ENCODE data around the gene CCDC3.

The CCDC3 gene

DNA sequence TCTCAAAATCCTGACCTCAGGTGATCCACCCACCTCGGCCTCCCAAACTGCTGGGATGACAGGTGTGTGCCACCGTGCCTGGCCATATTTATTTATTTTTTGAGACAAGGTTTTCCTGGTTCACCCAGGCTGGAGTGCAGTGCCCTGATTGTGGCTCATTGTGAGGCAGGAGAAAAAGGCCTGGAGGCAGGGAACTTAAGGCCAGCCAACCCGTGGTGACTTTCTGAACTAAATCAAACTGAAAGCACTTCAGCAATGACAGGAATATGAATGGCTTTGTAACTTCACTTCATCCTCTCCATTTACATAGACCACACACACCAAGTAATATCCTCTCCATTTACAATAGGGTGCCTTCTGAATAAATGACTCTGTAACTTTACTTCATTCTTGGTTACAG is 124.4 kb downstream of the CCDC3 start:
- no peak overlapping the region for H3K4me3 ChIP-seq (ENCODE audit: low read length)
- H3K27me3 ChIP-seq (ENCODE audit: control insufficient read depth, low read length): peaks cover 3% of the 10 kb centered on the region; the same call in 1 of the 2 replicates
- no peaks in the 10 kb centered on the region for H3K36me3 ChIP-seq (ENCODE audit: control insufficient read depth, low read length)
- no peaks in the 10 kb centered on the region for H3K79me2 ChIP-seq (ENCODE audit: control insufficient read depth, low read length)
- H3K27ac ChIP-seq (ENCODE audit: low read depth, low read length): no peak overlapping the region
- no peak overlapping the region for H3K4me2 ChIP-seq (ENCODE audit: low read length)
- no peaks in the 10 kb centered on the region for H3K4me1 ChIP-seq (ENCODE audit: control insufficient read depth, low read length)
- no peaks in the 10 kb centered on the region for H3K9me2 ChIP-seq (replicated peaks; ENCODE audit: control insufficient read depth, low read length)
- H3K9me3 ChIP-seq (ENCODE audit: control insufficient read depth, insufficient read depth, low read length): 0 out of 2 replicates have a peak, but pooled peaks cover 3% of the 10 kb centered on the region
- H4K20me1 ChIP-seq (ENCODE audit: control insufficient read depth, insufficient read depth, low read depth, low read length): no peaks in the 10 kb centered on the region
- H3F3A ChIP-seq (ENCODE audit: control insufficient read depth, insufficient read depth): no peaks in the 10 kb centered on the region
- TF ChIP-seq, protein P1, sequence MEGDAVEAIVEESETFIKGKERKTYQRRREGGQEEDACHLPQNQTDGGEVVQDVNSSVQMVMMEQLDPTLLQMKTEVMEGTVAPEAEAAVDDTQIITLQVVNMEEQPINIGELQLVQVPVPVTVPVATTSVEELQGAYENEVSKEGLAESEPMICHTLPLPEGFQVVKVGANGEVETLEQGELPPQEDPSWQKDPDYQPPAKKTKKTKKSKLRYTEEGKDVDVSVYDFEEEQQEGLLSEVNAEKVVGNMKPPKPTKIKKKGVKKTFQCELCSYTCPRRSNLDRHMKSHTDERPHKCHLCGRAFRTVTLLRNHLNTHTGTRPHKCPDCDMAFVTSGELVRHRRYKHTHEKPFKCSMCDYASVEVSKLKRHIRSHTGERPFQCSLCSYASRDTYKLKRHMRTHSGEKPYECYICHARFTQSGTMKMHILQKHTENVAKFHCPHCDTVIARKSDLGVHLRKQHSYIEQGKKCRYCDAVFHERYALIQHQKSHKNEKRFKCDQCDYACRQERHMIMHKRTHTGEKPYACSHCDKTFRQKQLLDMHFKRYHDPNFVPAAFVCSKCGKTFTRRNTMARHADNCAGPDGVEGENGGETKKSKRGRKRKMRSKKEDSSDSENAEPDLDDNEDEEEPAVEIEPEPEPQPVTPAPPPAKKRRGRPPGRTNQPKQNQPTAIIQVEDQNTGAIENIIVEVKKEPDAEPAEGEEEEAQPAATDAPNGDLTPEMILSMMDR (IDR thresholded peaks at IDR 0.05; ENCODE audit: low read depth, low read length, poor library complexity, severe bottlenecking): no peak
- no peak for TF ChIP-seq EZH2phosphoT487 (IDR thresholded peaks at IDR 0.05; ENCODE audit: borderline replicate concordance, low read length)

DNA sequence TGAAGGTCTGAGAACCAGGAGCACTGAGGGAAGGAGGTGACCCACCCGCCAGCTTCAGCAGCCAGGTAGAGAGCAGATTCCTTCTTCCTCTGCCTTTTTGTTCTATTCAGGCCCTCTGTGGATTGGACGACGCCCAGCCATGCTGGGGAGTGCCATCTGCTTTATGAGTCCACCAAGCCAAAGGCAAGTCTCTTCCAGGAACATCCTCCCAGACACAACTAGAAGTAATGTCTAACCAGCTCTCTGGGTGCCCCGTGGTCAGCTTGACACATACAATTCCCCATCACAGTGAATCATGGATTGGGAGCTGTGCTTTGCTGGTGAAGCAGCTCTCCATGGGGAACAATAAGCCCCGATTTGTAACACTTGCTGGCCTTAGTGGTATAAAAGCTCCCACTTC is 125.2 kb downstream of the CCDC3 start:
- no peaks in the 10 kb centered on the region for H3K79me2 ChIP-seq (ENCODE audit: control insufficient read depth, low read length)
- H3K9me2 ChIP-seq (replicated peaks; ENCODE audit: control insufficient read depth, low read length): no peaks in the 10 kb centered on the region
- no peak overlapping the region for H3K4me2 ChIP-seq (ENCODE audit: low read length)
- 0 out of 2 replicates have a peak, but pooled peaks cover 3% of the 10 kb centered on the region for H3K27me3 ChIP-seq (ENCODE audit: control insufficient read depth, low read length)
- no peak overlapping the region for H3K27ac ChIP-seq (ENCODE audit: low read depth, low read length)
- no peaks in the 10 kb centered on the region for H3K36me3 ChIP-seq (ENCODE audit: control insufficient read depth, low read length)
- no peaks in the 10 kb centered on the region for H4K20me1 ChIP-seq (ENCODE audit: control insufficient read depth, insufficient read depth, low read depth, low read length)
- H3K4me3 ChIP-seq (ENCODE audit: low read length): no peak overlapping the region
- H3K9me3 ChIP-seq (ENCODE audit: control insufficient read depth, insufficient read depth, low read length): 0 out of 2 replicates have a peak, but pooled peaks cover 3% of the 10 kb centered on the region
- H3K4me1 ChIP-seq (ENCODE audit: control insufficient read depth, low read length): no peaks in the 10 kb centered on the region
- TF ChIP-seq, protein P1 (IDR thresholded peaks at IDR 0.05; ENCODE audit: low read depth, low read length, poor library complexity, severe bottlenecking): no peak
- TF ChIP-seq EZH2phosphoT487 (IDR thresholded peaks at IDR 0.05; ENCODE audit: borderline replicate concordance, low read length): no peak
- H3F3A ChIP-seq (ENCODE audit: control insufficient read depth, insufficient read depth): no peaks in the 10 kb centered on the region

DNA sequence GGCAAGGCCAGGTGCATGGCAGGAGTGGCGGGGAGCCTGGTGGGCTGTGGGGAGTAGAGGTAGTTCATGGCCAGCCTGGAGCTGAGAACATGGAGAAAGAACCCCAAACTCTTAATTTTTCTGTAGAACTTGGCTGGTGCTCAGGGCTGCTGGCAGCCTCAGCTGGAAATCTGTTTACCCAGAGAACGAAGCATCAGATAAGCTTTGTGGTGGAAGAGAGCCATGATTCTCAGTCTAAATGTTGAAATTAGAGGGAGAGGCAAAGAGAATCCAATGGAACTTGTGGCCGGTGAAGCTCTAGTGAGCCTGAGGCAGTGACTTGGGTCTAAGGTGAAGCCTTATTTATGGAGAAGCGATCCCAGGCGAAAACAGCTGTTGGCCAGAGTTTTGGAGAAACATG is 126.4 kb downstream of the CCDC3 start:
- Histone ChIP-seq H3K4me2 (ENCODE audit: low read length) (no peak overlapping the region), H3K4me3 (ENCODE audit: low read length) (no peak overlapping the region), H3F3A (ENCODE audit: control insufficient read depth, insufficient read depth) (no peaks in the 10 kb centered on the region), H3K9me3 (ENCODE audit: control insufficient read depth, insufficient read depth, low read length) (0 out of 2 replicates have a peak, but pooled peaks cover 3% of the 10 kb centered on the region), H3K4me1 (ENCODE audit: control insufficient read depth, low read length) (no peaks in the 10 kb centered on the region), H3K9me2 (replicated peaks; ENCODE audit: control insufficient read depth, low read length) (no peaks in the 10 kb centered on the region), H3K27ac (ENCODE audit: low read depth, low read length) (no peak overlapping the region), H3K79me2 (ENCODE audit: control insufficient read depth, low read length) (no peaks in the 10 kb centered on the region), H4K20me1 (ENCODE audit: control insufficient read depth, insufficient read depth, low read depth, low read length) (no peaks in the 10 kb centered on the region), H3K36me3 (ENCODE audit: control insufficient read depth, low read length) (no peaks in the 10 kb centered on the region), H3K27me3 (ENCODE audit: control insufficient read depth, low read length) (peaks cover 3% of the 10 kb centered on the region; the same call in 1 of the 2 replicates)
- TF ChIP-seq, protein P1 (IDR thresholded peaks at IDR 0.05; ENCODE audit: low read depth, low read length, poor library complexity, severe bottlenecking): no peak
- no peak for TF ChIP-seq EZH2phosphoT487 (IDR thresholded peaks at IDR 0.05; ENCODE audit: borderline replicate concordance, low read length)

Data from DOHH2 (cell line).